A549 (cell line): Measurements from ENCODE around the gene CDK4. TPM values are rescaled to one million over a fixed set of nuclear protein-coding genes. Genes with fewer than 3 reads are reported as not detected.
"Not testable (repeated sequence)": the region's sequence is repeated elsewhere in the genome, so short reads cannot be mapped to it uniquely, and the experiment has no call there.

ENCODE experiments used
- ATAC-seq, 2 experiments: fragments of 200-7000 bp in 1 of 2; fragments of >200 bp in 1 of 2; cut with Nextera tagmentation in 1 of 2; cut with Tn5 transposase in 1 of 2; 3 replicates each; pipeline versions ENCODE4 v1.8.0 to v1.9.1; 2018 to 2020; ENCODE audit warnings: mild to moderate bottlenecking in 1 of 2, moderate library complexity in 1 of 2
- CTCF ChIA-PET: fragments of 300-600 bp; sonication (Branson Sonifier 250); formaldehyde crosslinking; extraction: SDS; loops from one replicate; lab custom pipeline; 2021; ENCODE audit warnings: antibody characterized with exemption, inconsistent platforms; lab: Yijun Ruan, JAX
- POLR2A ChIA-PET: fragments of 350-600 bp; formaldehyde crosslinking; extraction: SDS; loops from one replicate; lab custom pipeline; 2021; ENCODE audit warnings: antibody characterized with exemption, inconsistent platforms; lab: Yijun Ruan, JAX
- DNase-seq, 2 experiments: peaks; one replicate each; pipeline versions ENCODE4 v3.0.0 to v3.0.0-alpha.2; 2011 to 2016; ENCODE audit warnings: low read depth in 1 of 2, low spot score in 1 of 2
- FAIRE-seq: peaks from 2 replicates; lab custom pipeline; 2011; peaks lifted over from hg19 to GRCh38; lab: Jason Lieb, UNC
- H3K27ac ChIP-seq, 2 experiments: fragments of >200 bp; sonication (Bioruptor Twin); formaldehyde crosslinking; 3 replicates each; pipeline ENCODE4 v1.5.1; 2016 to 2017
- H3K4me1 ChIP-seq: fragments of >200 bp; sonication (Bioruptor Twin); formaldehyde crosslinking; 3 replicates; pipeline ENCODE4 v1.6.1; 2016
- H3K4me2 ChIP-seq: fragments of >200 bp; sonication (Bioruptor Twin); formaldehyde crosslinking; 3 replicates; pipeline ENCODE4 v1.6.1; 2016
- H3K4me3 ChIP-seq: fragments of >200 bp; sonication (Bioruptor Twin); formaldehyde crosslinking; 3 replicates; pipeline ENCODE4 v1.5.1; 2016
- H3K9me3 ChIP-seq: fragments of >200 bp; sonication (Bioruptor Twin); formaldehyde crosslinking; 3 replicates; pipeline ENCODE4 v1.6.1; 2016
- CBX2 ChIP-seq: fragments of 200-600 bp; sonication (generic); IDR thresholded peaks from 2 replicates; pipeline ENCODE4 v1.6.1; 2016; ENCODE audit warnings: low read depth, mild to moderate bottlenecking, borderline replicate concordance
- EHMT2 ChIP-seq: fragments of 200-600 bp; sonication (generic); IDR thresholded peaks from 2 replicates; pipeline ENCODE4 v1.6.1; 2016; ENCODE audit warnings: antibody characterized with exemption, low read depth, mild to moderate bottlenecking, moderate library complexity
- ELK1 ChIP-seq: fragments of 150-350 bp; IDR thresholded peaks from 2 replicates; pipeline ENCODE4 v1.6.1; 2014; ENCODE audit warnings: low read depth, mild to moderate bottlenecking, low read length
- HOXB5 ChIP-seq: fragments of 250-450 bp; sonication (Bioruptor Pico); IDR thresholded peaks from 2 replicates; pipeline ENCODE4 v1.5.0; 2020; ENCODE audit warnings: mild to moderate bottlenecking, moderate library complexity
- NPAS2 ChIP-seq: fragments of 250-450 bp; sonication (Bioruptor Pico); IDR thresholded peaks from 2 replicates; pipeline ENCODE4 v1.8.0; 2022; ENCODE audit warnings: mild to moderate bottlenecking, moderate library complexity, borderline replicate concordance
- NR3C1 ChIP-seq: fragments of >200 bp; sonication (Bioruptor Twin); formaldehyde crosslinking; IDR thresholded peaks from 3 replicates; pipeline ENCODE4 v1.6.1; 2017
- PBX3 ChIP-seq: IDR thresholded peaks from 2 replicates; pipeline ENCODE4 v1.6.1; 2012
- RNF2 ChIP-seq: fragments of 200-600 bp; sonication (generic); IDR thresholded peaks from 2 replicates; pipeline ENCODE4 v1.6.1; 2016; ENCODE audit warnings: low read depth, mild to moderate bottlenecking, antibody characterized with exemption, moderate library complexity, borderline replicate concordance
- ZFP36 ChIP-seq: fragments of 450-650 bp; IDR thresholded peaks from 2 replicates; pipeline ENCODE4 v1.6.1; 2014; ENCODE audit warnings: borderline replicate concordance; ENCODE audit not compliant: partially characterized antibody
- ZNF302 ChIP-seq: fragments of 250-450 bp; sonication (Bioruptor Pico); IDR thresholded peaks from 2 replicates; pipeline ENCODE4 v1.9.0; 2021; ENCODE audit warnings: inconsistent platforms, mild to moderate bottlenecking, moderate library complexity
- WGBS: methylation state at CpG from one replicate; pipeline ENCODE4 v1.1.6; 2017; ENCODE audit errors: missing lambda C conversion rate; 5-methylcytosine and 5-hydroxymethylcytosine counted together
- polyA plus RNA-seq, 4 experiments: library from polyadenylated mRNA; depleted of rRNA in 3 of 4; stranded (reverse); fragments of >200 nt; fragmentation: RNase III in 1 of 4; extraction: RNeasy Plus Mini Kit Qiagen cat#74134 plus additional on column Dnase treatment in 1 of 4; gene quantifications; 2 replicates in 3 of 4; 3 replicates in 1 of 4; pipeline ENCODE4 v1.2.3, GENCODE V29; 2011 to 2017

CDK4 gene
- polyA plus RNA-seq, 2 of the 4 experiments (the other 2 are of a cell fraction) = 226 to 255 TPM

- H3K4me2 ChIP-seq, FAIRE-seq, H3K4me3 ChIP-seq, POLR2A ChIA-PET, ATAC-seq, H3K9me3 ChIP-seq, H3K27ac ChIP-seq, DNase-seq: not testable (repeated sequence)
- CTCF ChIA-PET = interaction anchor here (0.5 to 13.8 kb wide), 6 partner anchors 8 to 140 kb away, joined by 3 to 242 read pairs (median 9); partner anchors contain the start of gene AGAP2
- WGBS = 93% methylated on average over 16 of the region's 16 CpGs
- H3K4me1 ChIP-seq = peaks cover 15% of the 10 kb centered on the region
These were observed 30.1 kb downstream of the CDK4 start for GRCh38 chr12:57721846-57722608.

GRCh38 chr12:57720606-57721595, 31.2 kb downstream of the CDK4 start:
- CTCF ChIA-PET = interaction anchor here (0.6 to 13.8 kb wide), 4 partner anchors 16 to 139 kb away, joined by 3 to 242 read pairs (median 17); partner anchors contain the start of gene AGAP2
- FAIRE-seq = no peak
- whole genome bisulfite sequencing = 77% methylated on average over 11 of the region's 11 CpGs
- H3K4me1 ChIP-seq = peaks cover 12% of the 10 kb centered on the region; the same call in 2 of the 3 replicates
- no peaks in the 10 kb centered on the region for H3K9me3 ChIP-seq
- POLR2A ChIA-PET = no interaction called here
- ATAC-seq = no peak
- no peak overlapping the region for H3K4me2 ChIP-seq
- no peak overlapping the region for H3K4me3 ChIP-seq
- no peak overlapping the region for H3K27ac ChIP-seq
- no peak for TF ChIP-seq HOXB5
- no peak for DNase-seq

GRCh38 chr12:57719777-57720605, 32.1 kb downstream of the CDK4 start:
- FAIRE-seq = no peak
- no peak overlapping the region for H3K4me2 ChIP-seq
- TF ChIP-seq RNF2 = no peak
- no peak for TF ChIP-seq CBX2
- TF ChIP-seq EHMT2 = no peak
- TF ChIP-seq ZNF302 (CRISPR knock-in tag) = no peak
- no peak for TF ChIP-seq ELK1
- no peak for TF ChIP-seq ZFP36
- TF ChIP-seq NR3C1 = no peak
- no peak for TF ChIP-seq NPAS2 (CRISPR knock-in tag)
- TF ChIP-seq PBX3 = no peak
- TF ChIP-seq, all 56 proteins: peak for 0
- H3K9me3 ChIP-seq = no peaks in the 10 kb centered on the region
- ATAC-seq = no peak
- H3K27ac ChIP-seq = no peak overlapping the region
- 89% methylated on average over 20 of the region's 20 CpGs for whole genome bisulfite sequencing
- no peak overlapping the region for H3K4me3 ChIP-seq
- CTCF ChIA-PET = interaction anchor here (0.5 to 13.8 kb wide), 8 partner anchors 10 to 185 kb away, joined by 3 to 242 read pairs (median 4); partner anchors contain the start of gene AGAP2
- DNase-seq = no peak
- POLR2A ChIA-PET = interaction anchor here (0.5 kb wide), 1 partner anchor 209 kb away, joined by 3 read pairs; no protein-coding TSS in a partner anchor
- 0 out of 3 replicates have a peak, but pooled peaks cover 5% of the 10 kb centered on the region for H3K4me1 ChIP-seq
